NCI-H128 (cell line): ENCODE data around the gene ARHGAP20.
"Not testable (repeated sequence)": the region's sequence is repeated elsewhere in the genome, so short reads cannot be mapped to it uniquely, and the experiment has no call there.

Experiments
- DNase-seq: peaks from one replicate; lab custom pipeline; 2025; ENCODE audit not compliant: unreplicated experiment; lab: John Stamatoyannopoulos, UW

Gene ARHGAP20

DNA sequence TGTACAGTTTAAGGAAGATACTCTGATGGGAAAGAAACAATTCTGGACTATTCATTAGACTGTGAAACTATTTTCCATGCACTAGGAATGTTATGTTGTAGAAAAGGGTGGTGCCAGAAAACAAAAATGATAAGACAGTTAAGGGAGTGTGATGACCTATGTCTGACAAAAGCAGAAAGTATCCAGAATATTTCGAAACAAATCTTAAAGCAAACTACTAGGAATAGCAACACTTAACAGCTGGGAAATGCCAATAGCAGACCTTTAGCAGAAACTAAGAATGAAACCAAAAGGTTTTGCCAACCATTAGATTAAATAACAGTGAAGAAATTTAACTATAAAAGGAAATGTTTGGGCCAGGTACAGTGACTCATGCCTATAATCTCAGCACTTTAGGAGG, 3.3 kb upstream of the ARHGAP20 start:
- no peak for DNase-seq

DNA sequence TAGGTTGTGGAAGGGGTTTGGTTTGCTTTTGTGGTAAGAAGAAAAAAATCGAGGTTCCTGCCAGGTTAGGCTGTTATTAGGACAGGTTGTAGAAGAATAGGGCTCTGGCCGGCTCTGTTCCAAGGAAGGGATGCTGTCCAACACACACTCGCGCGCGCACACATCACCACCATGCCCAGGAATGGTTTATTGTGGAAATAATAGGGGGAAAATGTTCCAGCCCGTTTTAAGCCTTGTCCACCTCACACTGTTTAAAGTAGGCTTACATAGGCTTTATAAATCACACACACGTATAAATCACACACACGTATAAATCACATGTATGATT, 1.2 kb upstream of the ARHGAP20 start:
- no peak for DNase-seq

DNA sequence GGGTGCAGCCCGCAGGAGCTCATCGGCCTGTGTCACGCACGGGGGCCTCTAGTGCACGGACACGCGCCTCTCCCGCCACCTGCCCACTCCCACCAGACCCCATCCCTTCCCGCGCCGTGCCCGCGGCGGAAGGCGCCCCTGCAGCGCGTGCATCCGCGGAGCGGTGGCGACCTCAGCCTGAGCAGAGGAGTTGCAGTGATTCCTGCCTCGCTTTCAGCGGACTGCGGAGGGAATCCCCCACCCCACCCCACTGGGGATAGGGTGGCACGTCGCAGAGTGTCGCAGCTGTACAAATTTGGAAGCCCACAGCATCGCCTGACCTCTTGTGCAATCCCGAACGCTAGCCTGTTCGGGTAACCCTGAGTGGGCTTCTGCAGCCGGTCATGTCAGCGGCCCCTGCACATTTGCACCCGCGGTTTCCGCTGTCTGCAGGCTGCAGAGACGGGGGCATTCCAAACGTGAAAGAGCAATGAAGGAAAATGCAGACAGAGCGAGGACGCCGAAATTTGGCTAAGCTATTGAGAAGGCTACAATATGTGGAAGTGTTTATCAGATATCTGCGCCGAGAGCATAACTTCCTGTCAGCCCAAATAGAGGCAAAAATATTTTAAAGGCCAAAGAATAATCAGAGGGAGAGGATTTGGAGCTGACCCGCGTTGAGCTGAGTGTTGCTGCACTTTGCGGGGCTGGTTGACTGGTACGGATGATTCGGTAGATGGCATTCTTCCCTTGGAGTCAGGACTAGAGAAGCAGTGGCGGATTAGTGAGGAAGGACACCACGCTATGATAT, 617 bp upstream of the ARHGAP20 start:
- DNase-seq: no peak

DNA sequence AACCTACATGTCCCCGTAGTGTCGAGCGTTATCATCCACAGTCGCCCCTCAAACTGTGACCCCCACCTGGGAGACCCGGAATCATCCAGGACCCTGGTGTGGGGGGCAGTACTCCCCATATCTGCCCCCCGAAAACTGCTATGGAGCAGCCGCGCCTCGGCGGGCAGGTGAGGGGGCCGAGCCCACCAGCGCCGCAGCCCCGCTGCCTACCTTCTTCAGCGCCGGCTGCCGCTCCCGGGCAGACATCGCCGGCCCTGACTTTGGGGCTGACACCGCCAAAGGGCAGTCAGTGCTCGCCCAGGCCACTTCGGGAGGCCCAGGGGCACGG, 825 bp downstream of the ARHGAP20 start:
- DNase-seq: no peak

DNA sequence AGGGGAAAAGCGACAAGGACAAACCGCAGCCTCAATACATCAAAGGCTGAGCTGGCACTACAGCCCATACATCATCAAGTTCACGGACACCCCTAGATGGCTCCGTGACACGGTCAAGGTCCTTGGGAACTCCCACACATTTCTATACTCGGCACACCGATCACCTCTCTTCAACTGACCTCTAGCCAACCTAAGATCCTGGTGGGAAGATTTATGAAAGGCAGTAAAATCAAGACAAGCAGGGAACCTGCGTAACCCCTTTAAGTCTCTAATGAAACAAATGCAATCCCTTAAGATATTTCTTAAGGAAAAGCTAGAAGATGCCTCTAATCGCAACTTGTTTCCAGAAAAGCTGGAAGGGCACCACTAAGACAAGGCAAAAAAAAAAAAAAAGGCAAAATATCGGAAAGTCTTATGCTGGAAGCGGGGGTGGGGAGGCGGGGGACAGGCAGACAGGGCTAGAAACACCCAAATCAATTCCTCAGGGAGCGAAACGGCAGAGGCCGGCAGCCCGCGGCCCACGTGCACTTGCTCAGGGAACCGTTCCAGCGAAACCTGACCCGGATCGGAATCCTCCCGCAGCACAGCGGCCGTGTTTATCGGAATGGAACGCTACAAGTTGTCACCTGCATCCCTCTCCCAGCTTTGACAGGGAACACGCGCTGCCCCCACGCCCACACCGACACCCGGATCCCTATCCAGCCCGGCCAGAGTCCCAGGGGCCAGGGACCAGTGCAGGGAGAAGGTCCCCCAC, 1.4 kb downstream of the ARHGAP20 start:
- DNase-seq: no peak

DNA sequence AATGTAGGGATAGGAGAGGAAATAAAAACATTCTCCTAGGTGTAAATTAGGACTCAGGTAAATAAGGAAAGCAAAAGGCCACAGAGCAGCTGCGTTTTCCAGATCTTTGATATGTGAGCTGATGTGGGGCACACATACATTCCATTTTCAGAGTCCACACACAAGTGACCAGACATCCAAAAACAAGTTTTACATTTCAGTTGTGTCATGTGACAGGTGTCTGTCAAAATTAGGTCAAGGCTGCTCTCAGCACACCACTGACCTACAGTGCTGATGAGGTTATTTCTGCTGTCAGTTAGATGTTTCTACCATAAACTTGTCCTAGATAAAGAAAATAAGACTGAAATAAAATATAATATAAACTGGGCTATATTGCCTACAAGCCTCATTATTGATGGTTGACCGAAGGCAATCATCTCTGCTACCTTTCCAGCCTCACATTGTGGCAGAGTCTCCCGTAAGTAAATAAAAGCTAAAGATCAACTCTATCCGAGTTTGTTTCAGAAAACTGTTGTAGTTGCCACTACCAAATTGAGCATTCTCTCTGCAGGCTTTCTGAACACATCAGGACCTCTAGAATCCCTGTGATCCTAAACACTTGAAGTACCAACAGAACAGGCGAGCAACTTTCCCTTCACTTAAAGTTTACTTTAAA, 7.9 kb downstream of the ARHGAP20 start:
- no peak for DNase-seq

DNA sequence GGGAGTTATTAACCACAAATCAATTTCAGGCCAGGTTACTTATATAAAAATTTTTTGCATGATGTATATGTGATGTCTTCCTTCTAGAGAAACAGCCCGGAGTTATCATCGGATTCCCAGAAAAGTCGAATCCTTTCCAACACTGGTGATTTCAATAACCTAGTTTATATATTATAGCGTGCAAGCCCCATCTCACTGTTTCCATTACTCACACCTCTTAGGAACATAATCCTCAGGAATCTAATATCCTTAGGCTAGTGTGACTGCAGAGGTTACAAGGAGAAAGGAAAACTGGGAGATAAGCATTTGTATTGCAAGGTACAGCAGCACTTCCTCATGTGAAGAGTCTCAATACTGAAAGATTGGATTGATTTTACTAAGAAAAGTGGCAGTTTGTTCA, 20.3 kb downstream of the ARHGAP20 start:
- DNase-seq: no peak

DNA sequence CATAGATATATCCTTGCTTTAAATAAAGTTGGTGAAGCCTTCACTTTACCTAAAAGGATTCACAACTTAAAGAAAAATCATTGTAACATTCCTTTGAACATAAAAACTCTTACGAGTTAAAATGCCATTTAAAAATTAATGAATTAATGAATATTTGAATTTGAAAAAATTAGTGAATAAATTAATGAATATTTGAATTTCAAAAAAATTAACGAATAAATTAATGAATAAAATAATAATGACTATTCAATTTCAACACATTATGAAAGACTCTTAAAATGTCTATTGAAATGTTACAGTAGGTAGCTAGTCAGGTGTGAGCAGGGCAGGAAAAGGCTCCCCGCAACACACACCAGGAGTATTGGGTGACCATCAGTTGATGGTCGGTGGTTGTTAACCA, 22.9 kb downstream of the ARHGAP20 start:
- DNase-seq: no peak

DNA sequence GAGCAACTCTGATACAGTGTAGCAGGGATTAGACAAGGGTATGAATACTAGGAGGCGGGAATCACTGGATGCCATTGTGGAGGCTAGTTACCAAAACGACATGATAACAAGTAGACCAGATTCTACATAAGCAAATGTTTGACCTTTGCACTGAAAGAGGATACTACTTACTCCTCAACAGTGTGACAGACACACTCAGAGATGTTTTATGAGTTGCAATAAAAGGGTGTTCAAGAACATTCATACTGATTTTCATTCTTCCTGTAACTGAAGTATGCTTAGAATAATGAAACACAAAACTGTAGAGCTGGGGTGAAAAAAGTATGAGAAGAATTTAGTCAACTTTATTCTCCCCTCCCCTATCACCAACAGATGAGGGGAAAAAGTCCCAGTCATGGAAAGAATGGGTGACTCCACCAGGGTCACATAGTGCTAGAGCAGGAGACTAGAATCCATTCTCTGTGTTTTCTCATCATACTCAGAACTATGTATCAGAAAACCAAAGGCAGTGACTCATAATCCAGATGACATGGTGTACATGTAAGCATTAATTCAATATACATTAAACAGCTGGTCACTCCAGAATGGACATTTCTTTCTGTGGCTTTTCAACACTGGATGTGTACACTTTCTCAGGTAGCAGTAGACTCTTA, 32.8 kb downstream of the ARHGAP20 start:
- DNase-seq: no peak

DNA sequence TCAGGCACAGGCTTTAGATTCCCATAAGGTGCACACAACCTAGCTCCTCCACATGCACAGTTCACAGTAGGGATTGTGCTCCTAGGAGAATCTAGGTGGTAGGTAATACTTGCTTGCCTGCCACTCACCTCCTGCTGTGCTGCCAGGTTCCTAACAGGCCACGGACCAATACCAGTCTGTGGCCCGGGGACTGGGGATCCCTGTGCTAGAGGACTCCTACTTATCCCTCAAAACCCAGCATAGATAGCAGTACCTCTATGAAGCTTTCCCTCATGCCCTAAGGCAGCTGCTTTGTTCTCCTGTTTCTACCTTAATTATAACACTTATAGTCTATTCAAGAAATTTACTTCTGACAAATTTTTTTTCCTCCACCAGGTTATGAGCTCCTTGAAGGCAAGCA, 36.7 kb downstream of the ARHGAP20 start:
- DNase-seq: no peak

DNA sequence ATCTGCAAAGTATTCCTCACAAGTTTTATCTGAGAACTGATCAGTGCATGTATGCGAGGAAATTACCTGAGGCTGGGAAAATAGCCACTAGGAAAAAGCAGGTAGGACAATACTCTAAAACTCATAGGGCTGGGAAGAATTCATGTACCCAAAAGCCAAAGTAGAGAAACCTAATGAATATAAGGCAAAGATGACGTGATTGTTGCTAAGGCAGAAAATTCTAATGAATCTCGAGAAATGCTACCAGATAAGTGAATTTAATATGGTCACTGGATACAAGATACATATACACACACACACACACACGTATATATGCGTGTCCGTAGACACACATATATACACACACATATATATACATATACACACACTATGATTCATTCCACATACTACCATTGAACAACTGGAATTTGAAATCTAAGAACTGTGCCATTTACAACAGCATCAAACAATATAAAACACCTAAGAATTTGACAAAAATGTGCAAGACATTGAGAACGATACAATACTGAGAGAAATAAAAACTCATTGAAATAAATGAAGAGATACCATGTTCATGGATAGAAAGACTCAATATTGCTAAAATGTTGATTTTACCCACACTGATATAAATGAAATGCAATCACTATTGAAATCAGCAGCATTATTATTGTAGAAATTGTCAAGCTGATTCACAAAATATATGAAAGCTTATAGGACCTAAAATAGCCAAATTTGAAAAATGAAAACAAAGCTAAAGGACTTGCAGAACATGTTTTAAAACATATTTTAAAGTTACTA, 46.4 kb downstream of the ARHGAP20 start:
- no peak for DNase-seq

DNA sequence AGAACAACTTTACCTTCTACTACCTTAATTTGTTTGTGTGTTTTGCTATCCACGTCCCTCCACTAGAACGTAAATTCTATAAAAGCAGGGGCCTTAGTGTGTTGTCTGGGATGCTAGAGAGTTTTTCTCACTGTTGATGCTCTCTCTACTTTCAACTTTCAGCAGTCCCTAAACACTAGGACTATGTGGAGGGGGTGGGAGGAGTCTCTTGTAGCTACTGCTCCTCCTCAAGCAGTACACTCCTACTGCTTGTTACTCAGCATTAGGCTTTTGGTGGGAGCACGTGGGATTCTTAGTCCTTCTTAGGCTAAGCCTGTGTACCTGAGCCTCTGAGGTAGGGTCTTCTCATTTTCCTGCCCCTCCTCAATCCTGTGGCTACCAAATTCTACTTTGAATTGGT, 56.3 kb downstream of the ARHGAP20 start:
- no peak for DNase-seq

DNA sequence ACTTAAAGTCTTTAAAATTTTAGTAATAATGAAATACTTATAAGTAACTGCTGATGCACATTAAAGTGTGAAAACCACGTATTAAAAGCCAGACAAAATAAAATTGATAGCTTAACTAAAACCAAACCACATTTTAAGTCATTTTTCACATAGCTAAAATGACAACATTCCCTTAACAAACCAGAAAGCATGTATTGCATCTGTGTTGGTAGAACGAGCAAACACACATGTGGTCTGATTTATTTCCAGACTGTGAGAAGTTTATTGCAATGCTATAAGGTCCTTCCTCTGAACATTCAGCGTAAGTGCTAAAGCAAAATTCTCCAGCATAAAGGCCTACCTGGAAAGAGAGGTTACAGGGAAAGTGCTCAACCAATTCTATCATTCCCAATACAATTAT, 57.8 kb downstream of the ARHGAP20 start:
- no peak for DNase-seq

DNA sequence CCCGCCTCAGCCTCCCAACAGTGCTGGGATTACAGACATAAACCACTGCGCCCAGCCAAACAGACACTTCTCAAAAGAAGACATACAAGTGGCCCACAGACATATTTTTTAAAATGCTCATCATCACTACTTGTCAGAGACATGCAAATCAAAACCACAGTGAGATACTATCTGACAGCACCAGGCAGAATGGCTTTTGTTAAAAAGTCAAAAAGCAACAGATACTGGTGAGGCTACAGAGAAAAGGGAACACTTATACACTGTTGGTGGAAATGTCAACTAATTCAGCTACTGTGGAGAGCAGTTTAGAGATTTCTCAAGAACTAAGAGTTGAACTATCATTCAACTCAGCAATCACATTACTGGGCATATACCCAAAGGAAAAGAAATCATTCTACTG, 67.0 kb downstream of the ARHGAP20 start:
- DNase-seq: no peak

DNA sequence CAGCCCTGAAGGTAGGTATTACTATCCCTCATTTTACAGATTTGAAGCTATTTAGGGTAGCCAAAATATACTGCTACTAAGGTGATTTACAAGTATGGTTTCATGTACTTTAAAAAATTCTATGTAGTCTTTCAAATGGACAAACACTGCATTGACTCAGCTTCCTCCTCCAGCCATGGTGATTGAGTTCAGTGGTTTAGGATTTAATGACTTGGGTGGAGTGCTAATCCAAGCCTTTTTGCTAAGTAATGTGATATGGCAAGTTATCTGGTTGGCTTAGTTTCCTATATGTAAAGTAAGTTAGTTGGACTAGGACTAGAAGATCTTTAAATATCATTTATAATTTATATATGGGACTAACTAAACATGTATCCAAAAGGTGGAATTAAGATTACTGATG, 77.9 kb downstream of the ARHGAP20 start:
- no peak for DNase-seq

DNA sequence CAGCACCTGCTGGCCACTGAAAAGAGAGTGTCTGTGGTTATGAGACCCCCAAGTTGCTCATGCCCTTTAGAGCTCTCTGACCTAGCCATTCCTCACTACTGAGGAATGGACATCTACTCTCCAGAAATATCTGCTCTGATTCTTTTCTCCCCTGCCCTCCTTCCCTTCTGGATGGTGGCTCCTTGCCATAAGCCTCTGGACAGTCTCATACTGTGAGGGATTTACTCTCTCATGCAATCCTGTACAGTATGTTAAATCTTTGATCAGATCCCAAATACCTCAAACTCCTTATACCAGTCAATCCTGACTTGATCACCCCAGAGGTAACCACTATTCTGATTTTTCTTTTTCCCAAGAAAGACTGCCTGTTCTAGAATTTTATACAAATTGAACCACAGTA, 80.7 kb downstream of the ARHGAP20 start:
- no peak for DNase-seq

DNA sequence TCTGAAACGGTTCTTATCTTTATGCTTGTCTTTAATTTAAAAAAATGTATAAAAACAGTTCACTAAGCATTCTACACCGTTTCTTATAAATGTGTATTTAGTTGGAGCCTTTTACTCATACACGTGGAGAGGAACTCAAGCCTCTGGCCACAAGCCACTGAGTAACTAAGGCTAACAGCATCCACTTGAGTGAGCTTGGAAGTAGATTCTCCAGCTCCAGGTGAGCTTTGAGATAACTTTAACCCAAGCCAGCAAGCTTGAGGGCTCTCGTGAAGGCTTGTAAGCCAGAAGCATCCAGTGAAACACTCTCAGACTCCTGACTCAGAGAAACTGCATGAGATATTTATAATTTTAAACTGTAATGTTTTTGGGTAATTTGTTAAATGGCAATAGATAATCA, 82.6 kb downstream of the ARHGAP20 start:
- no peak for DNase-seq

DNA sequence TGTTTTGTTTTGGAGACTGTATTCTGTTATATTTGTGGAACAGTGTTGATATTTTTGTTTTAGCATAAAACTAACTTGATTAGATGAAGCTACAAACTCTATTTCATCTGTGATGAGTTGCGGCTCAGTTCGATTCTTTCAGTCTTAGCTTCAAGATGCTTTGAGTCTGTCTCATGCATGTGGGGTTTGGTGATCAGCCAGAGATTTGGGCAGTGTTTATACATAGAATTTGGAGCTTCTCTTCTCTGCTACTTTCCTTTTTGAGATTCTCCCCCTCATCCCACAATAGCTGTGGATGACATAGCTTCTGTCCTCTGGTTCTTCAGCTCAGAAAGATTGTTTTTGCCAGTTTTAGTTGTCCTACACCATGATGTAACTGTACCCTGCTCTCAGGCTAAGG, 90.4 kb downstream of the ARHGAP20 start:
- no peak for DNase-seq

DNA sequence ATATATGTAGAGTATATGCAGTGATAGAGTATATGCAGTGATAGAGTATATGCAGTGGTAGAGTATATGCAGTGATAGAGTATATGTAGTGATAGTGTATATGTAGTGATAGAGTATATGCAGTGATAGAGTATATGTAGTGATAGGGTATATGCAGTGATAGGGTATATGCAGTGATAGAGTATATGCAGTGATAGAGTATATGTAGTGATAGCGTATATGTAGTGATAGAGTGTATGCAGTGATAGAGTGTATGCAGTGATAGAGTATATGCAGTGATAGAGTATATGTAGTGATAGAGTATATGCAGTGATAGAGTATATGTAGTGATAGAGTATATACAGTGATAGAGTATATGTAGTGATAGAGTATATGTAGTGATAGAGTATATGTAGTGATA, 92.9 kb downstream of the ARHGAP20 start:
- not testable (repeated sequence) for DNase-seq

DNA sequence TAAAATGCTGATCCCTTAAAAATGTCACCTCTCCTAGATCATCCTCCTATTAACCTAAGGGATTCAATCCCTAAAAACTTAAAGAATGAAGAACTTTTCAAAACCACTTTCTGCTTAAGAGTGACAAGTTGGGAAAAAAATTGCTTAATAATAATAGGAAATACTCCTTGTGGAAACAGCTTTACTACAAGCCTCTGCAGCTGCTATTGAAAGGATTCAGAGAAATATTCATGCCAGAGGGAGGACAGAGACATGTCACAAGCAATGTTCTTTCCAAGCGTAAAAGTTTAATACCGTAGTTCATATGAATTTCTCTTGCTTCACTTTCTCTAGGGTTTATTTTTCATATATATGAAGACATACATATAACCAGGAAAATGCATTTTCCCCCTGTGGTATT, 98.2 kb downstream of the ARHGAP20 start:
- DNase-seq: no peak
